OCI-LY7 (cell line): ENCODE data around the gene C2orf42. TPM values are rescaled to one million over a fixed set of nuclear protein-coding genes. Genes with fewer than 3 reads are reported as not detected.

Source experiments
- BruUV-seq: library from RNA; stranded (reverse); fragments of 400-500 nt; replicated peaks from 2 replicates; lab custom pipeline; 2021; lab: Mats Ljungman, UMichigan
- CTCF ChIA-PET: fragments of 300-600 bp; sonication (Branson Sonifier 250); formaldehyde crosslinking; loops from one replicate; lab custom pipeline; 2022; ENCODE audit warnings: antibody characterized with exemption; ENCODE audit not compliant: unreplicated experiment; lab: Charles Lee
- POLR2A ChIA-PET: fragments of 300-600 bp; sonication (Branson Sonifier 250); formaldehyde crosslinking; loops from one replicate; lab custom pipeline; 2022; ENCODE audit warnings: antibody characterized with exemption; lab: Charles Lee
- DNase-seq: peaks from one replicate; pipeline ENCODE4 v3.0.0-alpha.2; 2015; ENCODE audit warnings: low spot score
- H2AFZ ChIP-seq: fragments of 200-600 bp; sonication (generic), shearing (Covaris generic); 2 replicates; pipeline ENCODE4 v1.6.1; 2014; ENCODE audit warnings: mild to moderate bottlenecking, antibody characterized with exemption, low read length, moderate library complexity
- H3K27ac ChIP-seq: fragments of 200-600 bp; sonication (generic); 2 replicates; pipeline ENCODE4 v1.5.1; 2014; ENCODE audit warnings: mixed run types, low read depth, mild to moderate bottlenecking, moderate library complexity, low read length, inconsistent platforms; ENCODE audit not compliant: poor library complexity, severe bottlenecking
- H3K36me3 ChIP-seq: fragments of 200-600 bp; sonication (generic); 2 replicates; pipeline ENCODE4 v1.6.1; 2014; ENCODE audit warnings: mild to moderate bottlenecking, antibody characterized with exemption, low read length, moderate library complexity, mixed read lengths; ENCODE audit not compliant: insufficient read depth
- H3K4me1 ChIP-seq: fragments of 200-600 bp; sonication (generic); 2 replicates; pipeline ENCODE4 v1.5.1; 2014; ENCODE audit warnings: mild to moderate bottlenecking, low read length; ENCODE audit not compliant: insufficient read depth, poor library complexity, severe bottlenecking
- H3K4me2 ChIP-seq: fragments of 200-600 bp; sonication (generic); 2 replicates; pipeline ENCODE4 v1.6.1; 2014; ENCODE audit warnings: mild to moderate bottlenecking, low read length
- H3K4me3 ChIP-seq: fragments of 200-600 bp; sonication (generic); 2 replicates; pipeline ENCODE4 v1.5.1; 2014; ENCODE audit warnings: mild to moderate bottlenecking, low read depth, low read length; ENCODE audit not compliant: poor library complexity, severe bottlenecking
- H3K79me2 ChIP-seq: fragments of 200-600 bp; sonication (generic); 2 replicates; pipeline ENCODE4 v1.6.1; 2016; ENCODE audit warnings: low read depth, mild to moderate bottlenecking, low read length, moderate library complexity, mixed read lengths; ENCODE audit not compliant: insufficient read depth
- H3K9me2 ChIP-seq: fragments of 200-600 bp; sonication (generic); 2 replicates; pipeline ENCODE4 v1.6.1; 2016; ENCODE audit warnings: mild to moderate bottlenecking, low read length, mixed read lengths; ENCODE audit not compliant: insufficient read depth
- H3K9me3 ChIP-seq: fragments of 200-600 bp; sonication (generic); 2 replicates; pipeline ENCODE4 v1.6.1; 2014; ENCODE audit warnings: mild to moderate bottlenecking, mixed run types, low read length, mixed read lengths
- H4K20me1 ChIP-seq: fragments of 200-600 bp; sonication (generic); 2 replicates; pipeline ENCODE4 v1.6.1; 2014; ENCODE audit warnings: mild to moderate bottlenecking, antibody characterized with exemption, low read length, moderate library complexity, mixed read lengths; ENCODE audit not compliant: insufficient read depth
- EZH2phosphoT487 ChIP-seq: fragments of 200-600 bp; sonication (generic); IDR thresholded peaks from 2 replicates; pipeline ENCODE4 v1.6.1; 2018; ENCODE audit warnings: low read depth, borderline replicate concordance, mild to moderate bottlenecking, mixed run types, antibody characterized with exemption, low read length, moderate library complexity, mixed read lengths
- intact Hi-C: fragments of 100-400 bp; cut with micrococcal nuclease; formaldehyde crosslinking; loops from one replicate; pipeline ENCODE4 v1.10.0; 2022; ENCODE audit not compliant: unreplicated experiment
- total RNA-seq, 2 experiments: library from RNA; depleted of rRNA in 1 of 2; stranded (reverse); fragments of >200 nt in 1 of 2; shearing (Covaris generic) in 1 of 2; gene quantifications; 2 replicates each; pipeline ENCODE4 v1.2.3, GENCODE V29; 2014 to 2022
- TF ChIP-seq, protein P1 (sequence below): fragments of 200-600 bp; sonication (generic); conservative IDR thresholded peaks from 2 replicates; pipeline ENCODE4 v1.5.1; 2014; ENCODE audit warnings: mild to moderate bottlenecking, antibody characterized with exemption, low read length, moderate library complexity, mixed read lengths

The C2orf42 gene
- total RNA-seq, 2 experiments from 2014 or later = 19.0 to 24.5 TPM

DNA sequence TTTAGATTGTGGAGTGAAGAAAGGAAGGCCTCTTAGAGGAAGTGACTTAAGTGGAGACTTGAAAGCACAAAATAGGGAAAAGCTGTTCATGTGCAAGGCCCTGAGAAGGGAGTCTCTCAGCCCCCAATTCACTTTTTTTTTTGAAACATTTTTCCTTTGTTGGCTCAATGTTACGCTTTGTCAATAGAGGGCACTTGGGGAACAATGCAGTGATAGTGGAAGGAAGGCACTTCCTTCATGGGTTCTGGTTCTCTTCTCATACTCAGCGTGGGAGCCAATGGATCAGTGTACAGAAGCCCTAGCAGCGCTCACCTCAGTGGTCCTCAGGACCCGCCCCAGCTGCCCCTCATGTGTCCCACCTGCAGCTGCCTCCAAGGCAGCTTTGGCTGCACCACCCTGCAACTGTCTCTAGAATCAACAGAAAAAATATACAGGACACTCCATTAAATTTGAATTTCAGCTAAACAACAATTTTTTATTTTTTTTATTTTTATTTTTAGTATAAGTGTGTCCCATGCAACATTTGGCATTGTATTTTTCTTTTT is 8.6 kb upstream of the C2orf42 start:
- intact Hi-C loops = no loop called here
- H3K4me3 ChIP-seq = no peak overlapping the region
- no peaks in the 10 kb centered on the region for H3K4me1 ChIP-seq
- H4K20me1 ChIP-seq = no peaks in the 10 kb centered on the region
- H3K9me3 ChIP-seq = no peaks in the 10 kb centered on the region
- no TSS peak for BruUV-seq
- no peaks in the 10 kb centered on the region for H3K36me3 ChIP-seq
- H3K27ac ChIP-seq = no peak overlapping the region
- no peaks in the 10 kb centered on the region for H3K9me2 ChIP-seq
- no peak for TF ChIP-seq EZH2phosphoT487
- TF ChIP-seq, protein P1, sequence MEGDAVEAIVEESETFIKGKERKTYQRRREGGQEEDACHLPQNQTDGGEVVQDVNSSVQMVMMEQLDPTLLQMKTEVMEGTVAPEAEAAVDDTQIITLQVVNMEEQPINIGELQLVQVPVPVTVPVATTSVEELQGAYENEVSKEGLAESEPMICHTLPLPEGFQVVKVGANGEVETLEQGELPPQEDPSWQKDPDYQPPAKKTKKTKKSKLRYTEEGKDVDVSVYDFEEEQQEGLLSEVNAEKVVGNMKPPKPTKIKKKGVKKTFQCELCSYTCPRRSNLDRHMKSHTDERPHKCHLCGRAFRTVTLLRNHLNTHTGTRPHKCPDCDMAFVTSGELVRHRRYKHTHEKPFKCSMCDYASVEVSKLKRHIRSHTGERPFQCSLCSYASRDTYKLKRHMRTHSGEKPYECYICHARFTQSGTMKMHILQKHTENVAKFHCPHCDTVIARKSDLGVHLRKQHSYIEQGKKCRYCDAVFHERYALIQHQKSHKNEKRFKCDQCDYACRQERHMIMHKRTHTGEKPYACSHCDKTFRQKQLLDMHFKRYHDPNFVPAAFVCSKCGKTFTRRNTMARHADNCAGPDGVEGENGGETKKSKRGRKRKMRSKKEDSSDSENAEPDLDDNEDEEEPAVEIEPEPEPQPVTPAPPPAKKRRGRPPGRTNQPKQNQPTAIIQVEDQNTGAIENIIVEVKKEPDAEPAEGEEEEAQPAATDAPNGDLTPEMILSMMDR = peak; percentile 42
- ChIA-PET POLR2A (interaction anchor here (0.6 kb wide), 1 partner anchor 383 kb away, joined by 3 read pairs; no protein-coding TSS in a partner anchor), CTCF (no interaction called here)
- peak; percentile 13 for DNase-seq
- no peak overlapping the region for H2AFZ ChIP-seq
- no peak overlapping the region for H3K4me2 ChIP-seq
- no peaks in the 10 kb centered on the region for H3K79me2 ChIP-seq

DNA sequence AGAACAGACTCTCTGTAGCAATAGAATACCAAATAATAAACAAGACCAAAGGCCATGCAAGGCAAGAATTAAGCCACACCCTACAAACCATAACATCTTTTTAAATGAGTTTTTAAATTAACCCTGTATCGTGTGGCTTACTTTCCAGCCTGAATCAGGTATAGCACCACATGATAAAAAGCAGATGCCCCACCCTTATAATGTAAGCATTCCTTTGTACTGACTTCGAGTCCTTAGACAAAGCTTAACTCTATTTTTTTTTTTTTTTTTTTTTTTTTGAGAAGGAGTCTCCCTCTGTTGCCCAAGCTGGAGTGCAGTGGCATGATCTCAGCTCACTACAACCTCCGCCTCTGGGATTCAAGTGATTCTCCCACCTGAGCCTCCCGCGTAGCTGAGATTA is 1.7 kb upstream of the C2orf42 start:
- no peak for DNase-seq
- no peaks in the 10 kb centered on the region for H3K9me3 ChIP-seq
- H3K79me2 ChIP-seq = peaks cover 16% of the 10 kb centered on the region; the same call in 1 of the 2 replicates
- no peaks in the 10 kb centered on the region for H4K20me1 ChIP-seq
- no peak overlapping the region for H3K4me2 ChIP-seq
- H3K4me3 ChIP-seq = no peak overlapping the region
- no peak overlapping the region for H2AFZ ChIP-seq
- POLR2A ChIA-PET = interaction anchor here (2.1 kb wide), 1 partner anchor 65 kb away, joined by 6 read pairs; the partner anchor contains the start of gene PCYOX1
- no peaks in the 10 kb centered on the region for H3K36me3 ChIP-seq
- BruUV-seq = no TSS peak
- H3K9me2 ChIP-seq = no peaks in the 10 kb centered on the region
- no peak overlapping the region for H3K27ac ChIP-seq
- CTCF ChIA-PET = no interaction called here
- intact Hi-C loops = no loop called here
- peaks cover 8% of the 10 kb centered on the region for H3K4me1 ChIP-seq
- TF ChIP-seq, protein P1 = no peak
- TF ChIP-seq EZH2phosphoT487 = no peak

DNA sequence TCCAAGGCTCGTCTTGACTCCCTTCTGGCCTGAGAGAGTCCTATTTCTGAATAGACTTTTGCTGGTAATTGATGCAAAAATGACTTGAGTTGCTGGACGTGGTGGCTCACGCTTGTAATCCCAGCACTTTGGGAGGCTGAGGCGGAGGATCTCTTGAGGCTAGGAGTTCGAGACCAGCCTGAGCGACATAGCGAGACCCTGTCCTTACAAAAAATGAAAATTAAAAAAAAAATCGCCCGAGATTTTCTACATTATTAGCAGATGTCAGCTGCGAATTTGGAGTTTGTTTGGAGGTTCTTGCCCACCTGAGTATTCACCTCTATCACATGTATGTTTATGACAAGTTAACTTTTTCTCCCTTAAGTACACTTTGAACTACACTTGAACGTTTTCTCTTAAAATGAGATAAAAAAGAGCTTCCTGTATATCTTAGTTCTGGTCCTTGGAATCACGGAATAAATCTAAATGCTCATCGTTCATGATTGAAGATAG is 471 bp upstream of the C2orf42 start:
- Histone ChIP-seq H2AFZ (peak overlapping the region; percentile 73; the same call in 1 of the 2 replicates), H3K9me2 (no peaks in the 10 kb centered on the region), H3K79me2 (peaks cover 16% of the 10 kb centered on the region; the same call in 1 of the 2 replicates), H3K4me2 (peak overlapping the region; percentile 61), H3K36me3 (no peaks in the 10 kb centered on the region), H4K20me1 (no peaks in the 10 kb centered on the region), H3K4me3 (peak overlapping the region; percentile 83), H3K27ac (peak overlapping the region; percentile 89), H3K9me3 (no peaks in the 10 kb centered on the region), H3K4me1 (peaks cover 8% of the 10 kb centered on the region)
- intact Hi-C loops = loop anchor here (1.0 to 2.0 kb wide), 5 partner anchors 48 to 278 kb away; partner anchors contain the start of gene TIA1
- ChIA-PET CTCF (interaction anchor here (0.7 kb wide), 1 partner anchor 64 kb away, joined by 3 read pairs; no protein-coding TSS in a partner anchor), POLR2A (interaction anchor here (0.6 to 3.0 kb wide), 32 partner anchors 9 to 1041 kb away, joined by 3 to 32 read pairs (median 4); partner anchors contain the start of genes MXD1, PCYOX1 and SNRPG)
- DNase-seq = no peak
- TF ChIP-seq EZH2phosphoT487 = no peak
- TF ChIP-seq, protein P1 = peak; percentile 58; the same call in 1 of the 2 replicates
- BruUV-seq = no TSS peak
